SK-N-SH (cell line): ENCODE data around the gene SLX4IP. TPM values are rescaled to one million over a fixed set of nuclear protein-coding genes. Genes with fewer than 3 reads are reported as not detected.

Experiments
- CTCF ChIA-PET: fragments of 300-600, 350-600 bp; formaldehyde crosslinking; extraction: SDS; loops from one replicate; lab custom pipeline; 2021; lab: Yijun Ruan, JAX
- POLR2A ChIA-PET: fragments of 350-600 bp; sonication (Branson Sonifier 250); formaldehyde crosslinking; extraction: SDS; loops from one replicate; lab custom pipeline; 2020; ENCODE audit warnings: antibody characterized with exemption, inconsistent platforms; lab: Yijun Ruan, JAX
- DNase-seq: peaks from one replicate; pipeline ENCODE4 v3.0.0; 2012
- H2AFZ ChIP-seq: fragments of 200-600 bp; sonication (generic); 2 replicates; pipeline ENCODE4 v1.8.1; 2016; ENCODE audit warnings: antibody characterized with exemption, mild to moderate bottlenecking, low read depth
- H3F3A ChIP-seq: fragments of 200-600 bp; sonication (generic); replicated peaks from 2 replicates; pipeline ENCODE3; 2016; ENCODE audit warnings: antibody characterized with exemption, mild to moderate bottlenecking; ENCODE audit not compliant: insufficient read depth
- H3K27ac ChIP-seq, 2 experiments: fragments of 200-500 bp in 1 of 2; fragments of 200-600 bp in 1 of 2; sonication (Bioruptor generic) in 1 of 2; sonication (generic), shearing (Covaris generic) in 1 of 2; 2 replicates each; pipeline versions ENCODE4 v1.5.1 to v1.6.1; 2014 to 2016; ENCODE audit warnings: low read depth in 2 of 2, inconsistent platforms in 1 of 2, low read length in 1 of 2, mild to moderate bottlenecking in 1 of 2, mixed read lengths in 1 of 2
- H3K27me3 ChIP-seq: fragments of 200-600 bp; sonication (generic), shearing (Covaris generic); 2 replicates; pipeline ENCODE4 v1.6.1; 2016; ENCODE audit warnings: mixed run types; ENCODE audit not compliant: insufficient read depth
- H3K36me3 ChIP-seq, 2 experiments: fragments of 200-500 bp in 1 of 2; fragments of 200-600 bp in 1 of 2; sonication (Bioruptor generic) in 1 of 2; sonication (generic) in 1 of 2; replicated peaks in 1 of 2; 2 replicates each; pipeline versions ENCODE3 to v1.5.1; 2014 to 2016; ENCODE audit warnings: low read length in 1 of 2, mild to moderate bottlenecking in 1 of 2; ENCODE audit not compliant: insufficient read depth in 2 of 2, control insufficient read depth in 1 of 2
- H3K4me1 ChIP-seq, 2 experiments: fragments of 200-500 bp in 1 of 2; fragments of 200-600 bp in 1 of 2; sonication (Bioruptor generic) in 1 of 2; sonication (generic), shearing (Covaris generic) in 1 of 2; 2 replicates each; pipeline versions ENCODE4 v1.5.1 to v1.6.1; 2014 to 2016; ENCODE audit warnings: low read depth in 1 of 2, low read length in 1 of 2, mixed run types in 1 of 2; ENCODE audit not compliant: insufficient read depth in 2 of 2, control insufficient read depth in 1 of 2
- H3K4me2 ChIP-seq: fragments of 200-600 bp; sonication (generic), shearing (Covaris generic); 2 replicates; pipeline ENCODE4 v1.6.1; 2017; ENCODE audit warnings: mixed run types
- H3K4me3 ChIP-seq, 2 experiments: fragments of 200-500 bp in 1 of 2; fragments of 200-600 bp in 1 of 2; sonication (Bioruptor generic) in 1 of 2; sonication (generic), shearing (Covaris generic) in 1 of 2; 2 replicates each; pipeline versions ENCODE4 v1.5.1 to v1.8.1; 2014 to 2016; ENCODE audit warnings: low read depth in 2 of 2, inconsistent platforms in 1 of 2, low read length in 1 of 2, mild to moderate bottlenecking in 1 of 2, mixed read lengths in 1 of 2, moderate library complexity in 1 of 2
- H3K79me2 ChIP-seq: fragments of 200-600 bp; sonication (generic); 2 replicates; pipeline ENCODE4 v1.8.1; 2017; ENCODE audit warnings: mild to moderate bottlenecking; ENCODE audit not compliant: insufficient read depth
- H3K9ac ChIP-seq: fragments of 200-600 bp; sonication (generic); 2 replicates; pipeline ENCODE4 v1.6.1; 2017; ENCODE audit warnings: mixed run types
- H3K9me2 ChIP-seq: fragments of 200-600 bp; sonication (generic); 2 replicates; pipeline ENCODE4 v1.6.1; 2017; ENCODE audit warnings: mixed run types
- H3K9me3 ChIP-seq: fragments of 200-600 bp; sonication (generic); 2 replicates; pipeline ENCODE4 v1.6.1; 2017; ENCODE audit warnings: mixed run types, mild to moderate bottlenecking, moderate library complexity
- H4K20me1 ChIP-seq: fragments of 200-600 bp; sonication (generic); 2 replicates; pipeline ENCODE4 v1.6.1; 2017; ENCODE audit warnings: mild to moderate bottlenecking, mixed run types; ENCODE audit not compliant: insufficient read depth
- CTCF ChIP-seq: fragments of 200-600 bp; sonication (generic); IDR thresholded peaks from 2 replicates; pipeline ENCODE4 v1.6.1; 2017; ENCODE audit warnings: antibody characterized with exemption, mild to moderate bottlenecking, moderate library complexity
- EP300 ChIP-seq, 2 experiments: IDR thresholded peaks; 2 replicates each; pipeline versions ENCODE4 v1.4.0 to v1.6.1; 2012; ENCODE audit warnings: borderline replicate concordance in 1 of 2, low read depth in 1 of 2, low read length in 1 of 2
- EZH2phosphoT487 ChIP-seq: fragments of 200-600 bp; sonication (generic); IDR thresholded peaks from 2 replicates; pipeline ENCODE4 v1.6.1; 2017; ENCODE audit warnings: low read depth, mixed run types, mild to moderate bottlenecking, antibody characterized with exemption, moderate library complexity, borderline replicate concordance
- FOXJ3 ChIP-seq: sonication (generic); formaldehyde crosslinking; IDR thresholded peaks from 2 replicates; pipeline ENCODE4 v1.5.1; 2020; ENCODE audit warnings: mild to moderate bottlenecking, missing genetic modification reagents
- FOXM1 ChIP-seq: IDR thresholded peaks from 2 replicates; pipeline ENCODE4 v1.4.0; 2012; ENCODE audit warnings: low read depth, mild to moderate bottlenecking
- JUND ChIP-seq: IDR thresholded peaks from 2 replicates; pipeline ENCODE4 v1.4.0; 2012
- MEF2A ChIP-seq: IDR thresholded peaks from 2 replicates; pipeline ENCODE4 v1.4.0; 2012; ENCODE audit warnings: low read depth, borderline replicate concordance
- MXI1 ChIP-seq: IDR thresholded peaks from 2 replicates; pipeline ENCODE4 v1.6.1; 2012; ENCODE audit warnings: mild to moderate bottlenecking, low read depth, low read length, improper control_type of control experiment
- NRF1 ChIP-seq: IDR thresholded peaks from 2 replicates; pipeline ENCODE4 v1.6.1; 2012; ENCODE audit warnings: low read depth, mild to moderate bottlenecking, low read length
- POLR2AphosphoS5 ChIP-seq: IDR thresholded peaks from 2 replicates; pipeline ENCODE4 v1.6.1; 2012; ENCODE audit warnings: low read depth, low read length
- RAD21 ChIP-seq: IDR thresholded peaks from 2 replicates; pipeline ENCODE4 v1.6.1; 2012; ENCODE audit warnings: mild to moderate bottlenecking, low read length
- SIN3A ChIP-seq: IDR thresholded peaks from 2 replicates; pipeline ENCODE4 v1.6.1; 2012; ENCODE audit warnings: low read depth, mild to moderate bottlenecking, low read length, moderate library complexity, borderline replicate concordance
- TAF1 ChIP-seq: IDR thresholded peaks from 2 replicates; pipeline ENCODE4 v1.6.1; 2012; ENCODE audit warnings: low read depth, mild to moderate bottlenecking, low read length, moderate library complexity, borderline replicate concordance
- YY1 ChIP-seq: IDR thresholded peaks from 2 replicates; pipeline ENCODE4 v1.4.0; 2012; ENCODE audit warnings: low read depth, mild to moderate bottlenecking
- WGBS: methylation state at CpG from one replicate; pipeline ENCODE4 v1.1.6; 2017; ENCODE audit warnings: low lambda C conversion rate; 5-methylcytosine and 5-hydroxymethylcytosine counted together
- polyA plus RNA-seq, 3 experiments: library from polyadenylated mRNA; depleted of rRNA; stranded (reverse); fragments of >200 nt; gene quantifications; 2 replicates each; pipeline ENCODE4 v1.2.3, GENCODE V29; 2012
- TF ChIP-seq, protein P1 (sequence below): fragments of 150-350 bp; IDR thresholded peaks from 2 replicates; pipeline ENCODE4 v1.6.1; 2016; ENCODE audit warnings: mild to moderate bottlenecking, low read depth, low read length
- TF ChIP-seq, protein P2 (sequence below): IDR thresholded peaks from 2 replicates; pipeline ENCODE4 v1.4.0; 2012; ENCODE audit warnings: low read depth
- TF ChIP-seq, protein P3 (sequence below): fragments of 150-350 bp; IDR thresholded peaks from 2 replicates; pipeline ENCODE4 v1.6.1; 2017; ENCODE audit warnings: antibody characterized with exemption, low read length, low read depth, borderline replicate concordance

The SLX4IP gene
- polyA plus RNA-seq, 1 of the 3 experiments (the other 2 are of a cell fraction), result 1.3 TPM

- Histone ChIP-seq H3K9me3 (no peaks in the 10 kb centered on the region), H3K9me2 (no peaks in the 10 kb centered on the region), H3K9ac (no peak overlapping the region), H3K4me1 (peaks cover 3 to 7% of the 10 kb centered on the region in 2 experiments; a peak in 3 of 4 replicates), H3K27ac (no peak overlapping the region), H3K79me2 (peaks cover 5% of the 10 kb centered on the region; the same call in 1 of the 2 replicates), H3K4me3 (no peak overlapping the region), H4K20me1 (no peaks in the 10 kb centered on the region), H3K4me2 (no peak overlapping the region), H2AFZ (no peak overlapping the region), H3K36me3 (no peaks in the 10 kb centered on the region), H3K27me3 (no peaks in the 10 kb centered on the region), H3F3A (no peaks in the 10 kb centered on the region)
- no peak for DNase-seq
- CTCF ChIA-PET, result interaction anchor here (1.2 kb wide), 1 partner anchor 497 kb away, joined by 3 read pairs; no protein-coding TSS in a partner anchor
- TF ChIP-seq POLR2AphosphoS5 (no peak), JUND (no peak), YY1 (no peak), FOXM1 (no peak), MEF2A (no peak), MXI1 (no peak), EZH2phosphoT487 (no peak), NRF1 (no peak), EP300 (IDR thresholded peaks at IDR 0.05; ENCODE audit: borderline replicate concordance in 1 of 2, low read depth in 1 of 2, low read length in 1 of 2) (no peak), TAF1 (no peak), RAD21 (no peak), SIN3A (no peak), CTCF (no peak), FOXJ3 (CRISPR knock-in tag) (no peak)
- TF ChIP-seq, protein P1, sequence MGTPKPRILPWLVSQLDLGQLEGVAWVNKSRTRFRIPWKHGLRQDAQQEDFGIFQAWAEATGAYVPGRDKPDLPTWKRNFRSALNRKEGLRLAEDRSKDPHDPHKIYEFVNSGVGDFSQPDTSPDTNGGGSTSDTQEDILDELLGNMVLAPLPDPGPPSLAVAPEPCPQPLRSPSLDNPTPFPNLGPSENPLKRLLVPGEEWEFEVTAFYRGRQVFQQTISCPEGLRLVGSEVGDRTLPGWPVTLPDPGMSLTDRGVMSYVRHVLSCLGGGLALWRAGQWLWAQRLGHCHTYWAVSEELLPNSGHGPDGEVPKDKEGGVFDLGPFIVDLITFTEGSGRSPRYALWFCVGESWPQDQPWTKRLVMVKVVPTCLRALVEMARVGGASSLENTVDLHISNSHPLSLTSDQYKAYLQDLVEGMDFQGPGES, result no peak
- TF ChIP-seq, protein P2, sequence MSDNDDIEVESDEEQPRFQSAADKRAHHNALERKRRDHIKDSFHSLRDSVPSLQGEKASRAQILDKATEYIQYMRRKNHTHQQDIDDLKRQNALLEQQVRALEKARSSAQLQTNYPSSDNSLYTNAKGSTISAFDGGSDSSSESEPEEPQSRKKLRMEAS, result no peak
- TF ChIP-seq, protein P3, sequence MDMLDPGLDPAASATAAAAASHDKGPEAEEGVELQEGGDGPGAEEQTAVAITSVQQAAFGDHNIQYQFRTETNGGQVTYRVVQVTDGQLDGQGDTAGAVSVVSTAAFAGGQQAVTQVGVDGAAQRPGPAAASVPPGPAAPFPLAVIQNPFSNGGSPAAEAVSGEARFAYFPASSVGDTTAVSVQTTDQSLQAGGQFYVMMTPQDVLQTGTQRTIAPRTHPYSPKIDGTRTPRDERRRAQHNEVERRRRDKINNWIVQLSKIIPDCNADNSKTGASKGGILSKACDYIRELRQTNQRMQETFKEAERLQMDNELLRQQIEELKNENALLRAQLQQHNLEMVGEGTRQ, result no peak
- 90% methylated on average over 2 of the region's 2 CpGs for WGBS
- POLR2A ChIA-PET, result no interaction called here
These were observed 40.1 kb downstream of the SLX4IP start for GRCh38 chr20:10475225-10475624.
